ENCODE measurements around the gene HOXA3.

The HOXA3 gene

DNA sequence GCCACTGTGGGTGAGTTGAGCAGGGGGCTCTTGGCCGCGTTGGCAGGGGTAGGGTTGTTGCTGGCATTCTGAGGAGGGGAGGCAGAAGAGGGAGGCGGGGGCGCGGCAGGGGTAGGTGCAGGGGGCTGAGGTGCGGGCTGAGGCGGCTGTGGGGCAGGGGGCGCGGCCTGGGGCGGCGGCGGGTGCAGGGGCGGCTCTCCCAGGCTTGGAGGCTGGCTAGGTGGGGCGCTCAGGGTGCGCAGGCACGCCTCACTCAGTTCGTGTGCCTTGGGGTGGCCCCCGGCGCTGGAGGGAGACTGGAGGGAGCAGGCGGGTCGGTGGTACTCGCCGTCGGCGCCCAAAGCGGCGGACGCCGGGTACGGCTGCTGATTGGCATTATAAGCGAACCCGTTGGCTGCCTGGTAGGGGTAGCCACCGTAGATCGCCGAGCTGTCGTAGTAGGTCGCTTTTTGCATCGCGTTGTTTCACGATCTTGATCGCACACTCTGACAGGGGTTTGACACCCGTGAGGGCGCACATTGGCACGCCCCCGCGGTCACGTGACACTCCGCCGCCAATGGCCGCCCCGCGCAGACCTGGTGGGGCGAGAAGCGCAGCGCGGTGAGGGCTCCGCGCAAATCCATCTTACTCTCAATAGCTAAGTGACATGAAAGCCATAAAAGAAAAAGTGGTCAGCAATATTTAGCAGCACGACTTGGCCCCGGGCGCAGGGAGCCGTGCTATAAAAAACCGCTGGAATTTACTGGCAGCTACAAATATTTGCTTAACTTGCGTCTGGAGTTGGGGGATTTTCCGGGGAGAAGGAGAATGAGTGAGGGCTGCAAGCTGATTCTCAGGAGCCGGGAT, 42.0 kb downstream of the HOXA3 start:
- DNase-seq (ENCODE audit: low spot score) = no peak
- in situ Hi-C loops (cut with MboI; ENCODE audit: low pct_unique_long_range_greater_than_20kb, low sequenced_read_pairs, unreplicated experiment) = no loop called here

DNA sequence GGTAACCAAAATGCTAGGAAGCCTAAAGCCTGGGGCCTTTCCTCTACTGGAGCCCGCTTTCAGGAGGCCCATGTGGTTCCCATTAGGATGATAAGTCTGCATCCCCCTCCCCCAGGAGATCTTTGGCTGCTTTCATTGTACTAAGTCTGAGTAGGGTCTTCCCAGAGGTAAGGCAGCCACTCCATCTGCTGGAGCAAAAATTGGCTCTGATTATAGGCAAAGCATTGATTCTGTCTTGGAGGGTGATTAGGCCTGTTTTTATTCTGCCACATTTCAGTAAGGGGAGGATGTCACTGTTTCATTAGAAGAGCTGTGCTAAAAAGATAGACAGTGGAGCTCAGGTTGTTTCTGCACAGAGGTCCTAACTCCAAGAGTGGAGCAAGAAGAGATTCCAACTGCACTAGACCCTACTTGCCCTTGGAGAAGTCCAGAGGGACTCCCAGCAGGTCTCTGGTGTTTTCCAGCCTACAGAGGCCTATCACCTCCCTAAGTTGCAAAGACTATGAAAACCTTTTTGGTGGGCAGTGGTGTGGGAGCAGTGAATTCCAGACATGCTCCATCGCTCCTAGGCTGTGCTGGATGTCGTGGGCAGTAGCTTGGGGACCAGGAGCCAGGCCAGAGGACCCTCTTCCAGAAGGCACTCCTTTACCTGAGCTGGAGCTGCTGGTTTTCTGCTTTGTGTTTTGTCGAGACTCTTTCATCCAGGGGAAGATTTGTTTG, 42.8 kb downstream of the HOXA3 start:
- TF ChIP-seq, protein P1, sequence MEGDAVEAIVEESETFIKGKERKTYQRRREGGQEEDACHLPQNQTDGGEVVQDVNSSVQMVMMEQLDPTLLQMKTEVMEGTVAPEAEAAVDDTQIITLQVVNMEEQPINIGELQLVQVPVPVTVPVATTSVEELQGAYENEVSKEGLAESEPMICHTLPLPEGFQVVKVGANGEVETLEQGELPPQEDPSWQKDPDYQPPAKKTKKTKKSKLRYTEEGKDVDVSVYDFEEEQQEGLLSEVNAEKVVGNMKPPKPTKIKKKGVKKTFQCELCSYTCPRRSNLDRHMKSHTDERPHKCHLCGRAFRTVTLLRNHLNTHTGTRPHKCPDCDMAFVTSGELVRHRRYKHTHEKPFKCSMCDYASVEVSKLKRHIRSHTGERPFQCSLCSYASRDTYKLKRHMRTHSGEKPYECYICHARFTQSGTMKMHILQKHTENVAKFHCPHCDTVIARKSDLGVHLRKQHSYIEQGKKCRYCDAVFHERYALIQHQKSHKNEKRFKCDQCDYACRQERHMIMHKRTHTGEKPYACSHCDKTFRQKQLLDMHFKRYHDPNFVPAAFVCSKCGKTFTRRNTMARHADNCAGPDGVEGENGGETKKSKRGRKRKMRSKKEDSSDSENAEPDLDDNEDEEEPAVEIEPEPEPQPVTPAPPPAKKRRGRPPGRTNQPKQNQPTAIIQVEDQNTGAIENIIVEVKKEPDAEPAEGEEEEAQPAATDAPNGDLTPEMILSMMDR (IDR thresholded peaks at IDR 0.05; ENCODE audit: extremely low read depth, insufficient read depth, missing control alignments) = no peak
- in situ Hi-C loops (cut with MboI; ENCODE audit: low pct_unique_long_range_greater_than_20kb, low sequenced_read_pairs, unreplicated experiment) = no loop called here

More for the DNA sequence above, 42.0 kb downstream of the HOXA3 start:
- TF ChIP-seq, protein P1 (IDR thresholded peaks at IDR 0.05; ENCODE audit: extremely low read depth, insufficient read depth, missing control alignments) = no peak

DNA sequence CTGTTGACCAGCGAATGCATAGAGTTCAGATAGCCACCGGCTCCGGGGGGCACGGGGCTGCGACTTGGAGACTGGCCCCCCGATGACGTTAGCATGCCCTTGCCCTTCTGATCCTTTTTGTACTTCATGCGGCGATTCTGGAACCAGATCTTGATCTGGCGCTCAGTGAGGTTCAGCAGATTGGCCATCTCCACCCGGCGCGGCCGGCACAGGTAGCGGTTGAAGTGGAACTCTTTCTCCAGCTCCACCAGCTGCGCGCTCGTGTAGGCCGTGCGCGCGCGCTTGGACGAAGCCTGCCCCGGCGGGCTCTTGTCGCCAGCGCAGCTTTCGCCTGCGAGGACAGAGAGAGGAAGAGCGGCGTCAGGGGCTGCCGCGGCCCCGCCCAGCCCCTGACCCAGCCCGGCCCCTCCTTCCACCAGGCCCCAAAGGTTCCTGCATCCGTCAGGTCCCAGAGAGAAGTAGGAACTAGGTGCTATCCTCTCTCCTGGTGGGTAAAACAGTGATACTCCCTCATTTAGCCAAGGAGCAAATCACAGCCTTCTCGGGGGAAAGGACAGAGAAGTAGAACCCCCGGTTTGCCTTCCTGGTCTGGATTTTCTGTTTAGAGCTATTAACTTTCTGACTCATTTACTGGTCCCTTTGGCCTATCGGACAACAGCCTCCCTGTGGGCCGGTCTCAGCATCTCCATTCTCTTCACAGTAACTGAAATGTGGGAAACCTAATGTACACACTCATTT, 43.8 kb downstream of the HOXA3 start:
- in situ Hi-C loops (cut with MboI; ENCODE audit: low pct_unique_long_range_greater_than_20kb, low sequenced_read_pairs, unreplicated experiment) = no loop called here
- TF ChIP-seq, protein P1 (IDR thresholded peaks at IDR 0.05; ENCODE audit: extremely low read depth, insufficient read depth, missing control alignments) = no peak
- DNase-seq (ENCODE audit: low spot score) = no peak

More for the DNA sequence above, 42.8 kb downstream of the HOXA3 start:
- no peak for DNase-seq (ENCODE audit: low spot score)

DNA sequence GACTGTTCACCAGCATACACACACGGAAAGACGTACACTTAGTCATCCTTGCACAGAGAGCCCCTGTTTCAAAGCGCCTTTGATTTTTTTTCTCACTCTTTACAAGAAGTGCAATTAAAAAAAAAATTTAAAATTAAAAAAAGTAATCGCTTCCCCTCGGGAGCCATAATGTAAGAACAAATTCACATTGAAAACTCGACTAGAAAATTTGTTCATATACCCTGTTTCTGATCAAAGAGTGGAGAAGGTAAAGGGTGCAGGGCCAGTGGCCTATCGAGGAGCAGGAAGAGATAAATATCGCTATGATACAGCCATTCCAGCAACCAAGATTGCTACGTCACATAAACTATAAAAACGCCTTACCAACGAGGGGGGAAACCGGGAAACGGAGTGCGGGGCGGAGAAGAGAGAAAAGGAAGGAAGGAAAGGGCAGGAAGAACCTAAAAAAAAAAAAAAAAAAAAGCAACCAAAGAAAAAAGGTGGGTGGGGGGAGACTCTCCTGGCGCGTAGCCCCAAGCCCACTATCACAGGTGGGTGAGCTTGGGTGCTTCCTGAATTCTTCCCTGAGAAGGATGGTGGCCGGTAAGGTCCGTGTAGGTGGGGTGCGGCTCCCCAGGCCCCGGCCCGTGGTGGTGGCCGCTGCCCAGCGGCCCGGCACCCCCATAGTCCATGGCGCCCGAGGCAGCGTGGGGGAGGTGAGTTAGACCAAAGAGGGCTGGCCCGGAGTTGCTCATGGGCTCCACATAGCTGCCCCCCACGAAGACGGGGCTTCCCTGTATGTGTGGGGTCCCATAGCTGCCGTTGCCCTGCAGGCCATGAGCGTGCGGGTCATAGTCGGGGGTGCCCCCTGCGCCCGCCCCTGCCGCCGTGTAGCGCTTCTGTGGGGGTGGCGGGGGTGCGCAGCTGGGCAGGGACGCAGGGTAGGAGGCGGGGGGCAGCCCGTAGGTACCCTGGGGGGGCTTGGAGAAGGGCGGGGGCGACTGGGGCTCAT, 44.7 kb downstream of the HOXA3 start:
- no peak for DNase-seq (ENCODE audit: low spot score)
- TF ChIP-seq, protein P1 (IDR thresholded peaks at IDR 0.05; ENCODE audit: extremely low read depth, insufficient read depth, missing control alignments) = no peak
- in situ Hi-C loops (cut with MboI; ENCODE audit: low pct_unique_long_range_greater_than_20kb, low sequenced_read_pairs, unreplicated experiment) = no loop called here

DNA sequence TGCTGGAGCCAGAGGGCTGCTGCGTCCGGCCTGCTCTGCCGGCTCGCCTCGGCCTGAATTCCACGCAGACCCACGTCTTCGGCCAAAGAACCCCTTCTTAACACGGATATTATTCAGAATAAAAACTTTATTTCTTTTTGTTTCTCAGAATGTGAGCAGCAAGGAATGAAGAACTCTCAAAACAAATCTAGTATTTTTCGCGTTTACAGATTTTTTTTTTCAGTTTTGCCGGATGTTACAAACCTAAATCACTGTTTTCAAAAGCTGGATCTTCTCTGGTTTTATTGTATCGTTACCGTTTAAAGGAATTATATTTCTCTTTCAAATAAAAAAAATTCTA, 45.5 kb downstream of the HOXA3 start:
- TF ChIP-seq, protein P1 (IDR thresholded peaks at IDR 0.05; ENCODE audit: extremely low read depth, insufficient read depth, missing control alignments) = no peak
- DNase-seq (ENCODE audit: low spot score) = no peak
- in situ Hi-C loops (cut with MboI; ENCODE audit: low pct_unique_long_range_greater_than_20kb, low sequenced_read_pairs, unreplicated experiment) = no loop called here
